SW480 (cell line): ENCODE measurements around the gene OSBPL10.

Source experiments
- DNase-seq: peaks from one replicate; pipeline ENCODE4 v3.0.0-alpha.2; 2016; ENCODE audit warnings: low spot score

The OSBPL10 gene

GRCh38 chr3:31848163-31848818 is 132.8 kb downstream of the OSBPL10 start:
- no peak for DNase-seq

GRCh38 chr3:31847760-31848159 is 133.3 kb downstream of the OSBPL10 start:
- DNase-seq, result no peak

- DNase-seq, result no peak
Observed at GRCh38 chr3:31841515-31841914, 139.5 kb downstream of the OSBPL10 start.

GRCh38 chr3:31840252-31840651 is 140.8 kb downstream of the OSBPL10 start:
- DNase-seq, result no peak

- no peak for DNase-seq
Observed at GRCh38 chr3:31839144-31839917, 141.7 kb downstream of the OSBPL10 start.

- DNase-seq, result no peak
Observed at GRCh38 chr3:31836131-31837075, 144.7 kb downstream of the OSBPL10 start.

- DNase-seq, result no peak
Observed at GRCh38 chr3:31833391-31834190, 147.5 kb downstream of the OSBPL10 start.

- no peak for DNase-seq
Observed at GRCh38 chr3:31832551-31832950, 148.5 kb downstream of the OSBPL10 start.

GRCh38 chr3:31831591-31831990 is 149.5 kb downstream of the OSBPL10 start:
- no peak for DNase-seq

GRCh38 chr3:31829826-31830426 is 151.1 kb downstream of the OSBPL10 start:
- no peak for DNase-seq

GRCh38 chr3:31829010-31829409 is 152.1 kb downstream of the OSBPL10 start:
- no peak for DNase-seq

- DNase-seq, result no peak
Observed at GRCh38 chr3:31828007-31828406, 153.1 kb downstream of the OSBPL10 start.

- no peak for DNase-seq
Observed at GRCh38 chr3:31823184-31823583, 157.9 kb downstream of the OSBPL10 start.

GRCh38 chr3:31821118-31821517 is 159.9 kb downstream of the OSBPL10 start:
- no peak for DNase-seq

- no peak for DNase-seq
Observed at GRCh38 chr3:31819441-31819840, 161.6 kb downstream of the OSBPL10 start.

GRCh38 chr3:31817411-31817966 is 163.6 kb downstream of the OSBPL10 start:
- DNase-seq, result no peak

GRCh38 chr3:31815631-31816440 is 165.2 kb downstream of the OSBPL10 start:
- no peak for DNase-seq

GRCh38 chr3:31815006-31815405 is 166.1 kb downstream of the OSBPL10 start:
- no peak for DNase-seq

- no peak for DNase-seq
Observed at GRCh38 chr3:31813686-31814085, 167.4 kb downstream of the OSBPL10 start.

GRCh38 chr3:31813197-31813596 is 167.9 kb downstream of the OSBPL10 start:
- no peak for DNase-seq
